ENCODE data around the gene TXNRD2.

DNA sequence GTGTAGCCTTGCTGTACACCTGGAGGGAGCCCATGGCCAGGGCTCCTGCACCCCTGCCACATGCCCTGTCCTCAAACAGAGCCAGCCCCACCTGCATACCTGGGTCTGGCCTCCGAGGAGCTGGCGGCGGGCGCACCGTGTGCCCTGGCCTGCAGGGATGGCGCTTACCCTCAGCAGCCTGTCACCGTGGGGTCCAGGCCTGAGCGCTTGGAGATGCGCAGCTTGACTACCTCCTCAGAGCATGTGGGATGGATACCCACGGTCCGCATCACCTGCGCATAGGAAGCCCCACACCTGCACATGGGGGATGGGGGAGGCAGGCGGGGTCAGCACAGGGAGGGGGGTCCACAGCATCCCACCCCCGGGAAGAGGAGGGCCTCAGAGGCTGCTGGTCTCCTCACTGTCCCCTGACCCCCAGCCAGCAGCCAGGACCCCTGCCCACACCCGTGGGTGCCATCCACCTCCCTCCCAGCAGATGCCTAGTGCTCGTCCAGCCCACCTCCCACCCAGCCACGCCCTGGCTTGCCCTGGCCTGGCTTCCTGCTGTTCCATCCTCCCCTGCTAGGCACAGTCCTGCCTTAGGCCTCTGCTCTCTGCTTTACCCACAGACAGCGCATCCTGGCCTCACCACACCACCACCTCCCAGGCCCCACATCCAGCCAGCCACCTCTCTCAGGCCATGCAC, 64.5 kb downstream of the TXNRD2 start:
- TF ChIP-seq EZH2 (optimal IDR thresholded peaks at IDR 0.05; ENCODE audit: low read depth, low read length) = no peak
- TF ChIP-seq, protein P1, sequence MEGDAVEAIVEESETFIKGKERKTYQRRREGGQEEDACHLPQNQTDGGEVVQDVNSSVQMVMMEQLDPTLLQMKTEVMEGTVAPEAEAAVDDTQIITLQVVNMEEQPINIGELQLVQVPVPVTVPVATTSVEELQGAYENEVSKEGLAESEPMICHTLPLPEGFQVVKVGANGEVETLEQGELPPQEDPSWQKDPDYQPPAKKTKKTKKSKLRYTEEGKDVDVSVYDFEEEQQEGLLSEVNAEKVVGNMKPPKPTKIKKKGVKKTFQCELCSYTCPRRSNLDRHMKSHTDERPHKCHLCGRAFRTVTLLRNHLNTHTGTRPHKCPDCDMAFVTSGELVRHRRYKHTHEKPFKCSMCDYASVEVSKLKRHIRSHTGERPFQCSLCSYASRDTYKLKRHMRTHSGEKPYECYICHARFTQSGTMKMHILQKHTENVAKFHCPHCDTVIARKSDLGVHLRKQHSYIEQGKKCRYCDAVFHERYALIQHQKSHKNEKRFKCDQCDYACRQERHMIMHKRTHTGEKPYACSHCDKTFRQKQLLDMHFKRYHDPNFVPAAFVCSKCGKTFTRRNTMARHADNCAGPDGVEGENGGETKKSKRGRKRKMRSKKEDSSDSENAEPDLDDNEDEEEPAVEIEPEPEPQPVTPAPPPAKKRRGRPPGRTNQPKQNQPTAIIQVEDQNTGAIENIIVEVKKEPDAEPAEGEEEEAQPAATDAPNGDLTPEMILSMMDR (IDR thresholded peaks at IDR 0.05; ENCODE audit: low read length) = no peak

All from MM.1S (cell line).